GM21528 (cell line): ENCODE data around the gene LGI2.
"Not testable (repeated sequence)": the region's sequence is repeated elsewhere in the genome, so short reads cannot be mapped to it uniquely, and the experiment has no call there.

Experiments used
- ATAC-seq: cut with Tn5 transposase; IDR thresholded peaks from one replicate; pipeline ENCODE4 v1.9.1; 2021; ENCODE audit warnings: mild to moderate bottlenecking, moderate library complexity; ENCODE audit not compliant: unreplicated experiment, low FRiP score

Gene LGI2

DNA sequence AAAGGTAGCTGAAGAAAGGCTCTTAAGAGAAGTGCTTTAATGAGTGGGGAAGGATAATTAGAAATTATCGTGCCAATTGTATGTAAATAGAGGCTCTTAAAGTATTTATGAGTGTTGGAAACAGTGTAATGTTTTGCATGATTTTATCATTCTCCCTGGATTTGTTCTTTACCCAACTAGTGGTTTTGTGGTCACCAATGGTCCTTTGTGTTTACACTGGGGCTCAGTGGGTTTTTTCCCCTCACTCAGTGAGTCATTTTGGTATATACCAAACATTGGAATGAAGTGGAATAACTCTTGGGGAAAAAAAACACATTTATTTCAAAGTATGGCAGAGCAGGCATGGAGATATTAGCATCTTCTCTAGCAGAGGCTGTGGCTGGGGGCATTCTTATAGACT, 20.8 kb upstream of the LGI2 start:
- no peak for ATAC-seq

DNA sequence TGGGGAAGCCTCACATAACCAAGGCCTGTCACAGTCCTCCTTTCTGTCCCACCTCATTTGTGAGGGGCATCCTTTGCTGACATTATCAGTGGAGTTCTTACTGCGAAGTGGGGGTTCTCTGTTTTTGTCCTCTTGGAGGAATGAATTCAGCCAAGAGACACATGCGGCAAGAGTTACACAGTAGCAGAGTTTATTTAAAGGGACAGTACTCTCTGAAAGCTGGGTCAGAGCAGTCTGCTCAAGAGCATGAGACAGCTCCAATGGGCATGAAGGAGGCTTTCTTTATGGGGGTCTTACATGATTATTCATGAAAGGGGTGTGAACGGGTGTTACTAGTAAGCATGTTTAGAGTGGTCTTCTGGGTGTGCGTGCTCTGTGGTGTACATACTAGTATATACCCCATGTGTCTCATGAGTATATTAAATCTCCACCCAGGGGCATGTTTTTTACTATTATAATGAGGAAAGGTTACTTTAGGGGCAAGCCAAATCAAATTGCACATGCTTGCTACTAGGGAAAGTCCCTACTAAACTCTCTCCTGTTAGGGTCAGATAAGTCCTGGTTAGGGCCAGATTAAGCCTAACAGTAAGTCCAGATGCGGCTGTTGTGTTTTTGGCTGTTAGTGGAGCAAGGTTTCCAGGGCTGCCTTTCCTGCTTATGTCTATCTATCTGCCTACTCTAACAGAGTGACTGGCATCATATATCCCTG, 19.8 kb upstream of the LGI2 start:
- no peak for ATAC-seq

DNA sequence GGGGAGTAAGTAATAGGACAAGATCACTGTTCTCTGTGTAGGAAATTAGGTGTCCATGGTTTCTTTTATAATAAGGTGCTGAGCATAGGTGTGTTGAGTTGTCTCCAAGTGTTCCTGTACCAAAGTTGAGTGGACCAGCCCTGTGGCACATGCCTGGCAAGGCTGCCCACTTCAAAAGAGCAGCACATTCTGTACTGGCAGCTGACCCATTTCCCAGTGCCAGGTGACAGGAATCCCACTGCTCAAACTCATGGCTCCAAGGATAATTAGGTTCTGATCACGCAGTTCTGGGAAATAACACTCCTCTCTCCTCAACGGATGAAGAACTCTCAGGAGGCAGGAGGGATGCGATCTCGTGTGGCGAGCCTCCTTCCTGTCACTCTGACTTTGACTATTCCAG, 12.8 kb upstream of the LGI2 start:
- no peak for ATAC-seq

DNA sequence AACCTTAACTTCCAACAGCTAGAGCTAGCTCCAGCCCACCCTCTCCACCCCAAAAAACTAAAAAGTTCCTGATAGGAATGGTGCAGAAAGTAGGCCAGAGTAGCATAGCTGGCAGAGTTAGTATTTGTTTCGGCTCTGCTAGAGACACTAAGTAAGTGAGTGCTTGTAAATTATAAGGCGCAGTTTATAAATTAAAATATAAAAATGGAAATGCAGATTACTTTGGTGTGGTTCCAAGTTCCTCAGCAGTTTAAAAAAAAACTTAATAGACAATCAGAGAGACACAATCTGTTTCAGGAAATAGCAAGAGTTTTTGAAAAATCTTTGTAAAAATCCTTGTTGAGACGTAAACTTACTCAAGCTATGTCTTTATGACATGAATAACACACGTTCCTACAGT, 2.8 kb upstream of the LGI2 start:
- no peak for ATAC-seq

DNA sequence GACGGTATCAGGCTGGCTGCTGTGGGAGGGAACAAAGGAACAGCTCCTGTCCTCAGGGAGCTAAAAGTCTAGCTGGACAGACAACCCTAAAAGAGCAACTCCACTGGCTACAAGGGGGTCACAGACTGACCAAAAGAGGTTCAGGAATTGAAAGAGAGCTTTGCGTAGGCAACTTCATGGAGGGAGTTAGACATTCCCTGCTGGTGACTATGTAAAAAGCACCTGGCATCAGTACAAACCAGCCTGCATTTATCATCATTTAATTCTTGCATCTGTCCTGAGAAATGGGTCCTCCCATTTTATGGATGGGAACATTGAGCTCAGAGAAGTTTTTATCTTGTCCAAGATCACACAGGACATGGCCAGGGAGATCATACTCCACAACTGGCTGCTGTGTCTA, 1.4 kb upstream of the LGI2 start:
- ATAC-seq = no peak

DNA sequence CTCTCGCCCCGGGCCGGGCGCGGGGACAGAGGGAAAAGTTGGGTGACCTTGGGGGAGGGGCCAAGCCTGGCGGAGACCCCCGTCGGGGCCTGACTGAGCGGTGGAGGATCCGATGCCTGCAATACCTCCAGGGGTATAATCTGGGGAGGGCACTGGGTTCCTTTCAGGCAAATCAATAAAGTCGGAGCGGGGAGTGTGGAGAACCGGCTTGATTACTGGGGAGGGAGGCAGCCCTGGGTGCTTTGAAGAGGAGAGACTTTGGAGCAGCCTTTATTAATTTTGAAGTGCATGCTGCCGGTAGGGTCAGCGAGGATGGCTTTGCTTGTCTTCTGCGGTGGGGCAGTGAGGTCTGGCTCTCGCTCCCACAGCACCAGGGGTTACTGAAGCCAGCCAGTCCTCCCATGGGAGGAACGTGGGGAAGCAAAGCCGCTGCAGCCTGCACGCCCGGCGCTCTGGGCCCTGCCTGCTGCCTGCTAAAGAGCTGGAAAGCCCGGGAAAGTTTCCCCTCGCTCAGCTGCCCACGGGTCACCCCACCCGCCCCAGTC, 403 bp upstream of the LGI2 start:
- no peak for ATAC-seq

DNA sequence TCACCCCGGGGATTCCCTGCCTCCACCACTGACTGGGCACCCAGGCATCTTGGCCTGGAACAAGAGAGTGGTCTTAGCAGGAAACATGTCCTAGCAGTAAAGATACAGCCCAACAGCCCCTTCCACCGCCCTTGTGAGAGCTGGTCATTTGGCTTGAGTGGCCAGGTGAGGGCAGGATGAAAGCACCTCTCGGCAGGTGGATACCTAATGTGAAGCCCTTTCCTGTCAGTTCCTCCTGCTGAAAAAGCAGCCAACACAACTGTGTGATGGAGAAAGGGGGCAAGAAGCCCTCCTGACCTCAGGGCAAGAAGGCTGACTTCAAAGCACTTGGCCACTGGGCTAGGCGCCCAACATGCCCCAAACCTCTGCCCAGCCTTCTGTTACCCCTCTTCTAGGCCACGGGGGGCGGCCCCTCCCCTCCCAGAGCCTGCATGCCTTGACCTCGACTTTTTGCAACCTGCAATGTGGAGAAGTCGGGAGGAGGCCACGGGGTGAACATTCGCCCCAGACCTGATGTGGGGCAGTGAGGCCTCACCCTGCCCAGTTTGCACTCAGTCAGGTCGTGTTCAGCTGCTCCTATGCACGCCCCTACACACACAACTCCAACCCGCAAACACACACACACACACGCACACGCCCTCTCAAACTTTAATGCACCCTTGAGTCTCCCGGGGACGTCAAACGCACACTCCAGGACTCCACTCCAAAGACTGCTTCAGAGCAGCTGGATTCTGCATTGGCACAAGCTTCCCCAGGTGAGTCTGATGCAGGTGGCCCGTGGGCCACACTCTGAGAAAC, 1.1 kb downstream of the LGI2 start:
- ATAC-seq = no peak

DNA sequence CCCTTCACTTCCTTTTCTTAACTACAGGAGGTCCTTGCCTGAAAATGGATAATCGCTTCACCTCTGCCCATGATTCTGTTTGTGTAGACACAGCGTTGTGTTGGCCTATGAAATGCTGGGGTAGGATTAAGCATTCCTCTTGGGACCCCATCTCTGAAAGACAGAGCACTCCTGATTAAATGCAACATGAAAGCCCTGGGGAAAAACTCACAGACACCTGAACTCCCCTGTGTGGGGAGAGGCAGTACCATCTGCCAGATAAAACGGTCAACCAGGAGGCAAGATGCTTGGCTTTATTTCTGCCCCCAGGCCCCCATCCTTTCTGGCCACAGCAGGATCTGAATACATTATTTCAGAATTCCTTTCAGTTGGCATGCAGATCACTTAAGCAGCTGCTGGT, 1.9 kb downstream of the LGI2 start:
- ATAC-seq = no peak

DNA sequence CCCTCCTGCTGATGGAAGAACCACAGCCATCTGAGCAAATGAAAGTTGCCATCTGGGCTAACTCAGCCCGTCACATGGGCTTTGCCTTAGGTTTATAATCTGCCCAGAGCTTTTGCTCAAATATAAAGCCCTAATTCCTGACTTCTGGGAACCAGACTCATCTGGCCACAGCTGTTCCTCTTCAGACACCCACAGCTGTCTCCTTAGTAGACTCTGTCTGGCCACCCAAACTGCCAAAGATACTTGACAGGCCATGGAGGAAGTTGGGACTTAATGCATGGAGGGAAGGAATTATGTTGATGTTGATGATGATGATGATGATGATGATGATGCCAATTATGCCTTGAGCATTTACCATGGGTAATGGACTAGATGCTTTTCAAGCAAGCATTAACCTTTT, 8.0 kb downstream of the LGI2 start:
- no peak for ATAC-seq

DNA sequence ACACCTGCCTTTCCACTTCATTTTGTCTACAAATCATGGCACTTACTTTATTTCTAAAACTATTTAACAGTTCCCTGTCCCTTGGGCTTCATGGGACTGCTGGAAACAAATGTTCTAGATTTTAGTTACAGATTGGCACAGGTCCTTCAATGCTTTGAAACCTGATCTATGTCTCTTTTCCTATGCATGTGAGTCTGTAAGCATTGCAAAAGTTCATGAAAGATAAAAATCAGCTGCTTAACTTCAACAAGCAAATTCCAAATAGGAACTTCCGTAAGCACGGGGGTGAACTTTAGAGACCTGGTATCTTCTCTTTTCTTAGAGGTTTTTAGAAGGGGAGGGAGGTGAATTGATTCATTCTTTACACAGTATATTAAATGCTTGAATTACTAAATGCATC, 9.5 kb downstream of the LGI2 start:
- no peak for ATAC-seq

DNA sequence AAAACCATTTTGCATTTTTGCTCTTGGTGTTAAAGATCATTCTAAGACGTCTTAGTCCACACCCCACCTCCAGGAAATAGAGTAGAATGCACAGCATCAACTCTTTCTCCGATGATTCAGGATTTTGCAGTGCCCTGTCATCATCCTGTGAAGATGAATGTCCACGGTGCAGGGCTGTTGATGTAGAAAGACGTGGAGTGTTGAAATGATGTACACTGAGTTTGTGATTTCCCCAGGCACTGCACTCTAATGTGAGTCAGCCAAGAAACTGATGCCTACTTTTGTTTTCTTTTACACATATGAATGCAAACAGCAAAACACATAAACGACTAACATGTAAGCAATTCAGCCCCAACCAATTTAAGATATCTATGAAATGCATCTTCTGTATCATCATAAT, 10.5 kb downstream of the LGI2 start:
- ATAC-seq = no peak

DNA sequence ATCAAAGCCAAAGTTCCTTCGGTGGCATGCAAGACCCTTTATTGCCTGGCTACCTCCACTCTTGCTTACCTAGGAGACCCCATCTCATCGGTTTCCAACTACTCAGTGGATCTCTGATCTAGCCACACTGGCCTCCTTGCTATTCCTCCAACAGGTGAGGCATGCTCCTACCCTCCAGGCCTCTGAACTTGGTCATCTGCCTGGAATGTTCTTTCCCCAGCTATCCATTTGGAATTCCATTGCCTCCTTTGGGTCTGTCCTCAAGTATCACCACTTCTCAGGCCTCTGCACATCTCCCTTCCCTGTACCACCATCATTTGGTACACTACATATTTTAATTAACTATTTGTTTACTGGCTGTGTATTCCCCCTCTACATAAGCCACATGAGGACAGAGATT, 11.2 kb downstream of the LGI2 start:
- ATAC-seq = no peak

DNA sequence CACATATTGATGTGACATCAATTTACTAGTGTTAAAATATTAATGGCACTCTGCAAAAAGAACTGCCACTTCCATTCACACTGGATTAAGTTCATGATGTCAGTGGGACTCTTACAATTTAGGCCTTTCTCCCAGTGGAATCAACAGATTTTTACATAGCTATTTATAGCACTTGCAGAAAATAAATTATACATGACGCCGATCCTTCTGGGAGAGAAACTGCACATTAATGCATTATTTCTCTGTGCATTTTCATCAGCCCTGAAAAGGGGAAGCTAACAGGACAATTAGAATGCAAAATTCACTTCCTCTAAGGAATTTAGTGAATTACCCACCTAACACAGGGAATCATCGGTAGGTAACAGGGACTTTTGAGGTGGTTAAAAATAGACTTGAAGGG, 15.7 kb downstream of the LGI2 start:
- no peak for ATAC-seq

DNA sequence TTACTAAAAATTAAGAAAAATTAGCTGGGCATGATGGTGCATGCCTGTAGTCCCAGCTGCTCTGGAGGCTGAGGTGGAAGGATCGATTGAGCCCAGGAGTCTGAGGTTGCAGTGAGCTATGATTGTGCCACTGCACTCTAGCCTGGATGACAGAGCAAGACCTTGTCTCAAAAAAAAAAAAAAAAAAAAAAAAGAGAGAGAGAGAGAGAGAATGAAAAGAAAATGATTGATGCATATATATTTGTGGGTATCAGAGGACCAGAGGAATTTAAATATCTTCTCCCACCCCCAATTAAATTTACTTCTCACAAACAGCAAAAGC, 16.1 kb downstream of the LGI2 start:
- ATAC-seq = not testable (repeated sequence)

DNA sequence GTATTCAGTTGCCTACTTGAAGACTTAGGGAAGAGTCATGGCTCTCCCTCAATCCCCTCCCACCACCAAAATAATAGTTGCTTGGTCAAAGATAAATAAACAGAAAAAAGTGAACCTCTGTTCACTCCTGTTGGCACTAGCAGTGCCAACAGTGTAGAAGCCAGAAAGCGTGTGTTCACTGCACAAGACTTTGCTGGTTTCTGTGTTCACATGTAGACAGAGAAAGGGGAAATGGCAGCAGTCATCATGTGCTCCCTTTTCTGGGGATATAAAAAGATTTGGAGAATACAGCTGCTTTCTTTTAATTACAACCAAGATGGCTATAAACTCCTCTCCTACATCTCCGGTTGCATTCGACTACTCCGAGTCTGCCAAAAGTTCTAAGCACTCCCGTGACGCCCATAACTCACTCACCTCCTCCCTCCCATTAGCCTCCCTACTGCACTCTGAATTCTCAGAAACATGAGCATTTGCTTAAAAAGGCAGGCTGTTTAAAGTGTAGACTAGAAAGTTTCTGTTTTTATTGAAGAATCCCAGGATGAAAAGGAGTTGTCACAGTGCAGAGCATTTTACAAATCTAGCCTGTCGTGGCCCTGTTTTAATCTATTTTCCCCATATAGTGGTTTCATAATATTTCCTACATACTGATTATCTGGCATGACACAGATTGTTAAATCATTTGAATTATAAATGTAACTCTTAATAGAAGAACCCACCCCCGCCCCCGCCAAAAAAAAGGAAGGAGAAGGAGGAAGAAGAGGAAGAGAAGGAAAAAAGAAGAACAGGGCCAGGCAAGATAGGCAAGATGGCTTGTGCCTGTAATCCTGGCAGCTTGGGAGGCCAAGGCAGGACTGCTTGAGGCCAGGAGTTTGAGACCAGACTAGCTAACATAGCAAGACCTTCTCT, 16.7 kb downstream of the LGI2 start:
- no peak for ATAC-seq

DNA sequence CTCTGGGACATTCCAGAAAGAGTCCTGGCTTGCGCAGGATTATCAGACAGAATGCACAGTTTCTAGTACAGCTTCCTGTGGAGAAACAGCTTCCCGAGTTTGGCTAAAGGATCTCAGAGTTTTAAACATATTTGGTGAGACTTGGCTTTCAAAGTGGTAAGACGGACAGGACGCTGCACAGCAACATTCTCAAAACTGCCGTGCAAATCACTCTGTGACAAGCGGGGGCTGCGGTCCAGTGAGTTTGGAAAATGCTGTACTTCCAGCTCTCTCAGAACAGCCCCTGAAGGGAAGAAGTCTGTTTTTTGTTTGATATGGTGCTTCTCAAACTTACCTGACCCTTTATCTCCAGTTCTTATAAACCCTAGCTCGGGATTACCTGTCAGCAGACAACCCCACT, 18.1 kb downstream of the LGI2 start:
- ATAC-seq = no peak

DNA sequence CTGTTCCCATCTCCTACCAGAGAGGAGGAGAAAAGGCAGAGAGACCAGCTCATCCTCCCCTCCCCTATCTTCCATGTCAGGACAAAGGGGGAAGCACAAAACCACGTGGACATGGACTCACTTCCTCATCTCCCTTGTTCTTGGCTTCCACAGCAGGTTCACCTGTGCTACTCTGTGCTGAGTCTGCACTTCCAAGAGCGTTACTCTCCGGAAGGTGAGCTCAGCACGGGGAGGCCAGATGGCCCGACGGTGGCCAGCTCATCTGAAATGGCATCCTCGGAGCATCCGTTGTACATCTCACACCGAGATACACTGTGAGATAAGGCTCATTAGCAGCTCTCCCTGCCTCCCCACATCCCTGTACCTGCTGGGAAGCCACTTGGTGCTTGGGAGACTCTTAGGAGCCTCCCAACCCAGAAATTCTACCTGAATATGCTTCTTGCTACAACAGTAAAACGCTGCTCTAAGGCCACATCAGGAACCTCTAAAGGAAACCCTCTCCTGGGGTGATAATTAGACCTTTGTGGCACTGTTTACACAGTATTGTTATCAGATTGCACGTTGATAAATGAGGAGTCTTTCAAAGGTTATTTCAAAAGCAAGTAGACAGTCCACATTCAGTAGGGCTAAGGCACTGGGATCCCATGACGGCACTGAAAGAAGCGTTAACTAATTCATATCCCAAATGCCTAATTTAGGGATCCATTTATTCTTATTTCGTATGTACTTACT, 19.4 kb downstream of the LGI2 start:
- ATAC-seq = no peak

DNA sequence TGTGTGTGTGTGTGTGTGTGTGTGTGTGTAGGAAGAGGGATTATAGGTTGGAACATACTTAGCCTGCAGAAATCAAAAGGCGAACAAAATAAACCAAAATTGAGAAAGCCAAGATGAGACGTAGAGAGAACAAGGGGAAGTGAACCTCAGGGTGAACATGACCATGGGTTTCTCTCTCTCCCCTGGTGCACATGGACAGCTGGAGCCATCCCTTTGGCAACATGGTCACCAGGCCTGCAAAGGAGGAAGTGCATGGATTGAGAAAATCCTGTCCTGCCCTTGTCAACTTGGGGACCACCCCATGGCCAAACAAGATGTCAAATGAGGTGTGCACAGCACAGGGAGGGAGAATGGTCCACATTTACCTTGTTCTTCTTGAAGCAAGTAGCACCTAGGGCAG, 23.1 kb downstream of the LGI2 start:
- ATAC-seq = no peak

DNA sequence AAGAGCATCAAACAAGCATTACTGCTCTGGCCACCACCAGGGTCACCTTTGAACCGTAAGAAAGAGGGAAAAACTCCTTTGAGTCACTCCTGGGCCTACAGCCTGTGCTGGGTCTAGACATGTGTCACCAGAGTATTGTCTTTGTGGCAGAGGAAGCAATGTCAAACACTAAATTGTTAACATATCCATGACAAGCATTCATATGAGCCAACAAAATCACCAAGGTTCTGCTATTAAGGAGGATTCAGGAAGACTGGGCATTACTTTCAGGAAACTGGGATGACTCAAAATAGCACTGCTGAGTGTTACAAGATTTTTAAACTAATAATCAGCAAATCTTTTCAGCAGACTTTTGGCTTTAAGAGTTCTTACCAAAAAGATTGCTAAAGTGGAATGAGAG, 28.1 kb downstream of the LGI2 start:
- ATAC-seq = no peak

DNA sequence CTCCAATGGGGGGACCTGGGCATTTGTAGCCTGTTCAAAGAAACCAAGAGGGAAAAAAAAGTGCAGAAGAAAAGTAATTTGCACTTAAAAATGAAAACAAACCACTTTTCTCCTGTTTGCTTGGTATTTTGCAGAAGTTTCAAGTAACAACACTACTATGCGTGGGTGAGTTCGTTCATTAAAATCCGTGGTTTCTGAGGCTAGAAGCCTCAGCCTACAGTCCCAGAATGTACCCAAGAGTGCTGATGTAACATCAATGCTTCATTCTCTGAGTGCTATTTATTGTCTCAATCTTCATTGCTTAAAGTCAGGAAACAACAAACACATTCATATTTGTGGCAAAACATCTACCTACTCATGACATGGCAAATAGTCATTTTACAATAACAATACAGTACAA, 29.2 kb downstream of the LGI2 start:
- no peak for ATAC-seq

DNA sequence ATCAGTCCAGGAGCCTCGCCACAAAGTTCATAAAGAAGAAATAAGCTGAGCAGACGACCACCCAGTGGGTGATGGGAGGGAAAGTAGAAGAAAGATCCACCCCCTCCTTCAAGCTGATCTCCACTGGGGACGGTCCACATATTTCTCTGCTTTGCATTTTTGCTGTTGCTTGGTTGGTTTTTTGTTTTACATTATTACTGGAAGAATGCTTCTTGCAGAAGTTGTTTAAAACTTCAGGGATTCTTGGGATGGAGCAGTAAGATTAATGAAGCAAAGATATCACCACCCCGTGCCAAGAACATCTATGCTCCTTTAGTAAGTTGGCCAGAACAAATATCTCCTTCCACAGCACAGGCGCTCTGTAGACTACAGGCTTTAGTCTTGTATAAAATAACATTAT, 30.1 kb downstream of the LGI2 start:
- ATAC-seq = no peak
